ENCODE measurements around the gene CD27.
"Not testable (repeated sequence)": the region's sequence is repeated elsewhere in the genome, so short reads cannot be mapped to it uniquely, and the experiment has no call there.

Gene CD27

GRCh38 chr12:6470375-6471163 lies 25.8 kb downstream of the CD27 start, which contains the start of gene VAMP1:
Gene VAMP1 (minus strand): TSS chr12:6470677. CDS start chr12:6470531, 146 bp downstream.
- peak within 1 kb of the TSS; percentile 94 for H3K27ac Mint-ChIP-seq
- intact Hi-C loops (cut with micrococcal nuclease), result loop anchor here (2.0 to 10.0 kb wide), 2 partner anchors 24 to 64 kb away; partner anchors contain the start of genes GAPDH and NCAPD2
- H3K36me3 Mint-ChIP-seq (ENCODE audit: low read depth), result peaks cover 31% of the 10 kb centered on the region
- H3K4me1 Mint-ChIP-seq (ENCODE audit: low read depth), result peaks cover 51% of the 10 kb centered on the region
- H3K4me3 Mint-ChIP-seq, result peak within 1 kb of the TSS; percentile 82
- H3K9me3 Mint-ChIP-seq, result no peaks in the 10 kb centered on the region
- peaks cover 2% of the 10 kb centered on the region for H3K27me3 Mint-ChIP-seq

GRCh38 chr12:6471989-6472360 lies 27.2 kb downstream of the CD27 start:
- Mint-ChIP-seq H3K9me3 (no peaks in the 10 kb centered on the region), H3K27ac (no peak overlapping the region), H3K36me3 (ENCODE audit: low read depth) (peaks cover 17% of the 10 kb centered on the region), H3K4me1 (ENCODE audit: low read depth) (peaks cover 50% of the 10 kb centered on the region), H3K4me3 (no peak overlapping the region), H3K27me3 (peaks cover 3% of the 10 kb centered on the region)
- intact Hi-C loops (cut with micrococcal nuclease), result loop anchor here (2.0 to 10.0 kb wide), 2 partner anchors 23 to 63 kb away; partner anchors contain the start of genes GAPDH and NCAPD2

GRCh38 chr12:6472491-6472890 lies 27.7 kb downstream of the CD27 start:
- H3K4me3 Mint-ChIP-seq, result no peak overlapping the region

GRCh38 chr12:6475233-6475975 lies 30.6 kb downstream of the CD27 start:
- H3K9me3 Mint-ChIP-seq; H3K36me3 Mint-ChIP-seq (ENCODE audit: low read depth); H3K4me3 Mint-ChIP-seq: not testable (repeated sequence)
- Mint-ChIP-seq H3K27me3 (peaks cover 12% of the 10 kb centered on the region), H3K4me1 (ENCODE audit: low read depth) (peaks cover 21% of the 10 kb centered on the region), H3K27ac (peak overlapping the region; percentile 13)
- intact Hi-C loops (cut with micrococcal nuclease), result loop anchor here (10.0 kb wide), 1 partner anchor 59 kb away; the partner anchor contains the start of gene GAPDH

More at GRCh38 chr12:6472491-6472890, 27.7 kb downstream of the CD27 start:
- Mint-ChIP-seq H3K27me3 (peaks cover 3% of the 10 kb centered on the region), H3K27ac (no peak overlapping the region), H3K4me1 (ENCODE audit: low read depth) (peaks cover 45% of the 10 kb centered on the region), H3K36me3 (ENCODE audit: low read depth) (peaks cover 12% of the 10 kb centered on the region), H3K9me3 (no peaks in the 10 kb centered on the region)
- intact Hi-C loops (cut with micrococcal nuclease), result loop anchor here (10.0 kb wide), 1 partner anchor 62 kb away; the partner anchor contains the start of gene GAPDH

GRCh38 chr12:6476489-6476888 lies 31.7 kb downstream of the CD27 start:
- Mint-ChIP-seq H3K4me3 (no peak overlapping the region), H3K9me3 (no peaks in the 10 kb centered on the region), H3K27ac (peak overlapping the region; percentile 13), H3K4me1 (ENCODE audit: low read depth) (peaks cover 15% of the 10 kb centered on the region), H3K27me3 (peaks cover 12% of the 10 kb centered on the region), H3K36me3 (ENCODE audit: low read depth) (no peaks in the 10 kb centered on the region)
- intact Hi-C loops (cut with micrococcal nuclease), result loop anchor here (10.0 kb wide), 1 partner anchor 58 kb away; the partner anchor contains the start of gene GAPDH

- H3K4me3 Mint-ChIP-seq; H3K36me3 Mint-ChIP-seq (ENCODE audit: low read depth); H3K27ac Mint-ChIP-seq; H3K9me3 Mint-ChIP-seq: not testable (repeated sequence)
- Mint-ChIP-seq H3K4me1 (ENCODE audit: low read depth) (peaks cover 14% of the 10 kb centered on the region), H3K27me3 (peaks cover 12% of the 10 kb centered on the region)
- intact Hi-C loops (cut with micrococcal nuclease), result loop anchor here (10.0 kb wide), 1 partner anchor 57 kb away; the partner anchor contains the start of gene GAPDH
Measured at GRCh38 chr12:6477601-6478377, 33.0 kb downstream of the CD27 start.

GRCh38 chr12:6478416-6478815 lies 33.7 kb downstream of the CD27 start:
- H3K36me3 Mint-ChIP-seq (ENCODE audit: low read depth), result no peaks in the 10 kb centered on the region
- no peak overlapping the region for H3K4me3 Mint-ChIP-seq
- no peak overlapping the region for H3K27ac Mint-ChIP-seq
- H3K27me3 Mint-ChIP-seq, result peaks cover 13% of the 10 kb centered on the region
- no peaks in the 10 kb centered on the region for H3K9me3 Mint-ChIP-seq
- peaks cover 14% of the 10 kb centered on the region for H3K4me1 Mint-ChIP-seq (ENCODE audit: low read depth)
- intact Hi-C loops (cut with micrococcal nuclease), result loop anchor here (10.0 kb wide), 1 partner anchor 56 kb away; the partner anchor contains the start of gene GAPDH

GRCh38 chr12:6488240-6488639 lies 43.5 kb downstream of the CD27 start:
- Mint-ChIP-seq H3K4me1 (ENCODE audit: low read depth) (no peaks in the 10 kb centered on the region), H3K27ac (no peak overlapping the region), H3K36me3 (ENCODE audit: low read depth) (peaks cover 21% of the 10 kb centered on the region), H3K9me3 (no peaks in the 10 kb centered on the region), H3K4me3 (no peak overlapping the region), H3K27me3 (peaks cover 3% of the 10 kb centered on the region)
- intact Hi-C loops (cut with micrococcal nuclease), result no loop called here

GRCh38 chr12:6489449-6489848 lies 44.7 kb downstream of the CD27 start:
- Mint-ChIP-seq H3K27ac (no peak overlapping the region), H3K27me3 (no peaks in the 10 kb centered on the region), H3K4me1 (ENCODE audit: low read depth) (peaks cover 4% of the 10 kb centered on the region), H3K36me3 (ENCODE audit: low read depth) (peaks cover 26% of the 10 kb centered on the region), H3K9me3 (no peaks in the 10 kb centered on the region), H3K4me3 (no peak overlapping the region)
- intact Hi-C loops (cut with micrococcal nuclease), result no loop called here

GRCh38 chr12:6490673-6491072 lies 45.9 kb downstream of the CD27 start:
- not testable (repeated sequence) for H3K4me3 Mint-ChIP-seq, H3K9me3 Mint-ChIP-seq, H3K27me3 Mint-ChIP-seq, H3K27ac Mint-ChIP-seq
- Mint-ChIP-seq H3K4me1 (ENCODE audit: low read depth) (peaks cover 15% of the 10 kb centered on the region), H3K36me3 (ENCODE audit: low read depth) (peaks cover 27% of the 10 kb centered on the region)
- intact Hi-C loops (cut with micrococcal nuclease), result loop anchor here (5.0 kb wide), 1 partner anchor 172 kb away; the partner anchor contains the start of gene ING4

GRCh38 chr12:6492838-6493496 lies 48.2 kb downstream of the CD27 start, which contains the start of gene MRPL51:
Gene MRPL51 (minus strand): TSS chr12:6493262. CDS start chr12:6493136, 126 bp downstream.
- H3K4me3 Mint-ChIP-seq, result peak within 1 kb of the TSS; percentile 95
- H3K4me1 Mint-ChIP-seq (ENCODE audit: low read depth), result peaks cover 15% of the 10 kb centered on the region
- H3K36me3 Mint-ChIP-seq (ENCODE audit: low read depth), result peaks cover 50% of the 10 kb centered on the region
- intact Hi-C loops (cut with micrococcal nuclease), result loop anchor here (1.0 to 5.0 kb wide), 2 partner anchors 41 to 169 kb away; partner anchors contain the start of genes GAPDH and ING4
- no peaks in the 10 kb centered on the region for H3K27me3 Mint-ChIP-seq
- peak within 1 kb of the TSS; percentile 99 for H3K27ac Mint-ChIP-seq
- no peaks in the 10 kb centered on the region for H3K9me3 Mint-ChIP-seq

GRCh38 chr12:6493497-6494257 lies 48.9 kb downstream of the CD27 start, which contains the start of gene NCAPD2:
Gene NCAPD2 (plus strand): TSS chr12:6494102. CDS start chr12:6495099, 997 bp downstream.
- Mint-ChIP-seq H3K9me3 (no peaks in the 10 kb centered on the region), H3K4me1 (ENCODE audit: low read depth) (peaks cover 15% of the 10 kb centered on the region), H3K27ac (peak within 1 kb of the TSS; percentile 99), H3K36me3 (ENCODE audit: low read depth) (peaks cover 50% of the 10 kb centered on the region), H3K27me3 (no peaks in the 10 kb centered on the region), H3K4me3 (peak within 1 kb of the TSS; percentile 95)
- intact Hi-C loops (cut with micrococcal nuclease), result loop anchor here (1.0 to 5.0 kb wide), 3 partner anchors 23 to 169 kb away; partner anchors contain the start of genes GAPDH, ING4 and VAMP1
